22Rv1 (cell line): ENCODE data around the gene CADM3.

ENCODE experiments used
- CTCF ChIP-seq: fragments of 450-650 bp; IDR thresholded peaks from 2 replicates; pipeline ENCODE4 v1.5.1; 2017; ENCODE audit warnings: mild to moderate bottlenecking
- ZFX ChIP-seq: fragments of 450-650 bp; IDR thresholded peaks from 2 replicates; pipeline ENCODE4 v1.6.1; 2017; ENCODE audit warnings: antibody characterized with exemption, borderline replicate concordance

GRCh38 chr1:159146980-159147379 is 24.4 kb upstream of the CADM3 start:
- no peak for TF ChIP-seq CTCF
- TF ChIP-seq ZFX: no peak
